CD4-positive, alpha-beta T cell treated with Interleukin-4 for 4 hours (primary cell): ENCODE data around the gene MYO16.
"Not testable (repeated sequence)": the region's sequence is repeated elsewhere in the genome, so short reads cannot be mapped to it uniquely, and the experiment has no call there.

Source experiments
- DNase-seq: peaks from one replicate; pipeline ENCODE4 v3.0.0-alpha.2; 2020

MYO16 gene

DNA sequence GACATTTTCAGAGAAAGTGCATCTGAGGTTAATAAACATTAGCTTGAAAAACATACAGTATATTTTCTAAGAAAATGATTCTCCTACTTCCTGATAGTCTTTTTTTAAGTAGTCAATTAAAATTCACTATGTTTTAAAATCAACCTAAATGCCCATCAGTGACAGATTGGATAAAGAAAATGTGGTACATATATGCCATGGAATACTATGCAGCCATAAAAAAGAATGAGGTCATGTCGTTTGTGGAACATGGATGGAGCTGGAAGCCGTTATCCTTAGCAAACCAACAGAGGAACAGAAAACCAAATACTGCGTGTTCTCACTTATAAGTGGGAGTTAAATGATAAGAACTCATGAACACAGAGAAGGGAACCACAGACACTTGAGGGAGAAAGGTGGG lies 462.8 kb downstream of the MYO16 start:
- not testable (repeated sequence) for DNase-seq

DNA sequence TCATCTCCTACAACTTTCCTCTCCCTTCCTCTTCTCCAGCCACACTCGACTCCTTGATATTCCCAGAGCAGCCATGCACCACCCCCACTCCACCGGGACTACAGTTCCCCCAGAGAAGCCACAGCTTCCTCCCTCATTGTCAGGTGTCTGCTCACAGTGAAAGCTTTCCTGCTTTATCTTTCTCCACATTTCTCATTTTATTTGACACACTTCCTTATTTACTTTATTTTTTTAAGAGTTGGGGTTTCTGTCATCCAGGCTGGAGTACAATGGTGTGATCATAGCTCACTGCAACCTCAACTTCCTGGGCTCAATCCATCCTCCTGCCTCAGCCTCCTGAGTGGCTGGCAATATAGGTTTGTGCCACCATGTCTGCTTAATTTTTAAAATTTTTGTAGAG lies 464.6 kb downstream of the MYO16 start:
- DNase-seq = no peak

DNA sequence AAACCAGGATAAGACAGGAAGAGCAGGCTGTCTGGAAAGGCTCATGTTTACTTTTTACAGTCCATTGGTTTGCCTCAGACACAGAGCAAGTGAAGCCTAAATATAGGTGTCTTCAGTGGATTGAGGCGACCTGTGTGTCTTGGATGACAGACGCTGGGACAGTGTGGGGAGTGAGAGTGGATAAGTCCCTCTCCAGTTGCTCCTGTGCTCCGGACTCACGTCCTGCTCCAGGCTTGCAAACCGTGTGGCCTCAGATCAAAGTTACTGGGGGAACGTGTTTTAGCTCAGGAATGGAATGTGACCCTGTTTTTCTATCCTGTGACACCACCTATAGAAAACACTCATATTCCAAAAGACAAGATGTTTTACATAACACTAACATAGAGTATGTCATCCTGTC lies 465.7 kb downstream of the MYO16 start:
- DNase-seq = no peak

DNA sequence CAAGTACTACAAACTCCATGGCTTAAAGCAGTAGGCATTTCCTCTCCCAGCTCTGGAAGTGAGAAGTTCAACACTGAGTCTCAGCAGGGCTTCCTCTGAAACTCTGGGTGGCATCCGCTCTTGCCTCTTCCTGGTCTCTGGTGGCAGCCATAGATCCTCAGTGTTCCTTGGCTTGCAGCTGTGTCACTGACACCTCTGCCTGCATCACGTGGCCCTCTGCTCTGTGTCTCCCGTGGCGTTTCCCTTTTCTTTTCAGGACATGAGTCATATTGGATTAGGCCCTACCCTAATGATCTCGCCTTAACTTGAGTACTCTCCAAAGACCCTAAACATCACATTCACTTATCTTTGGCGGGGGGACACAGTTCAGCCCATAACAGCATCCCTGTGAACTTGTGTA lies 466.7 kb downstream of the MYO16 start:
- no peak for DNase-seq

DNA sequence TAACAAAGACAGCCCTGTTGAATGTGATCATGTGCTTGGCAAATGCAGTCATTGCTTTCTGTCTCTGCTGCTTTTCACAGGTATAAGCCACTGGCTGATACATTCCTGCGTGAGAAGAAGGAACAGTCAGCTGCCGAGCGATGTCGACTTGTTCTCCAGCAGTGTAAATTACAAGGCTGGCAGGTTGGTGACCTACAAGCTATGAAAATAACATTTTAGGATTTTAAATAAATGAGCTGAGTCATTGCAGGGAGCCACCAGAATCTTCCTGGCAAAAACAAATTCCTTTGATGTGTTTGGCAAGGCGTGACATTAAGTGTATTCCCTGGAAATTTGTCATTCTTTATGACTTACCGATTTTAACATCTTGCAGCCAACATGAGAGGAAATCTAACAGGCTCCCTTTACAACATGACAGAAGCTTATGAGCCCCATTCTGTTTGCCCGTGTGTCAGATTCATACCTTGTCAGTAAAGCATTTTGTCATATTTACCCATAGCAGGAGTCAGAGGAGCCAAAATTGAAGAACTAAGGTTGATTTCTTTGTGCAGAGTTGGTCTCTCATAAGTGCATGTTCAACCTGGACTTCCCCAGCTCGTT lies 471.4 kb downstream of the MYO16 start:
- no peak for DNase-seq

DNA sequence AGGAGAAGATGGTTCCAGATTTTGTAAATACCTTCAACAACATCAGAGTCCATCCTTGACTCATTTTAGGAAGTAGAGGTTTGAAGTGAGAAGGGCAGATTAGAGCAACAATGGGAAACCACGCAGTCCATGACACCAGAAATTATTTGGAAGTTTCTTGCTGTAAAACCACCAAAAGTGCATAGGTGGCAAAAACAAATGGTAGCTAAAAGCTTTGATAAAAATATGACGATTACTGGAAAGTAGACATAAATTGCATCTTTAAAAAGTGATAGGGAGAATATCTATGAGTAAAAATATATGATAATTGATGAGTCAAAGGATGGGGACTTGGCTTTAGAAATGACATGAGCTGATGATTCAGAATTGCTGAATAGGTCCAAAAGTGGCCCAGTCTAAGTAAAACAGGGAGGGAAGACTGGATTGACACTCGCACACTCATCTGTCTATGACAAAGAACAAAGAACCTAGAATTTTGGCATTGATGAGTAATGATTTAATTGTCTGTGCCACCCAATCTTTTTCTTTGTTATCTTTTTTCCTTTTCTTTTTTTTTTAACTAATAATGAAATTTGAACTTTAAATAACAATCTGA lies 472.2 kb downstream of the MYO16 start:
- DNase-seq = no peak

DNA sequence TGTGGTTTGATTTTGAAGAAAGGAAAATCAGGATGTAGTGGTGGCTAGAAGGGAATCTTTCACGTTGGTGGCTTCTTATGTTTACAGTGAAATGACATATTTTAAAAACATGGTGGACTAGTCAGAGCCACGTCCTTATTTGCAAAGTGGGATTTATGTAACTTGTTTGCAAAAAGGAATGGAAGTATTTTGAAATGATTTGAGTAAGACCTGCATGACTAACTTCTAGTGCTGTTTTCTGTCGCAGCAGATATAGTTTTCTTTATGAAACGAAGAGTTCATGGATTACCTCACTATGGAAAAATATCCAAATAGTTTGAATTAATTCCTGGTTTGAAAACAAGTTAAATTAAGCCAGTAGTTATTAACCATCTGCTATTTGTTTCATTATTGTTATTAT lies 476.5 kb downstream of the MYO16 start:
- DNase-seq = no peak

DNA sequence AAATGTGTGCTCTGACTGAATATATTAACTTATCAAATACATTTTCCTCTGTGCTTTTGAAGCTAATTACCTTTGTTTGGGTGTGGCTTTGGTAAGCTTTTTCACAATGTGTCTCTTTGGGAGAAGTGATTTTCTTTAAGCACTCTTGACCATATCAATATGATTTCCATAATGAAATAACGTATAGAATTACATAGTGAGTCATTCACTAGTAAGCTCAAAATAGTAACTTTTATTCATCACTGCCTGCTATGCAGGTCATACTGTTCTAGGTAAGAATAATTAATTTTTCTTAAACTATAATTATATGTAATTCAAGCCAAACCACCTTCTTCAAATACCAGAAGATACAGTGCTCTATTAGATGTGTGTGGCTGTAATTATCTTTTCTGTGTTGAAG lies 480.7 kb downstream of the MYO16 start:
- no peak for DNase-seq

DNA sequence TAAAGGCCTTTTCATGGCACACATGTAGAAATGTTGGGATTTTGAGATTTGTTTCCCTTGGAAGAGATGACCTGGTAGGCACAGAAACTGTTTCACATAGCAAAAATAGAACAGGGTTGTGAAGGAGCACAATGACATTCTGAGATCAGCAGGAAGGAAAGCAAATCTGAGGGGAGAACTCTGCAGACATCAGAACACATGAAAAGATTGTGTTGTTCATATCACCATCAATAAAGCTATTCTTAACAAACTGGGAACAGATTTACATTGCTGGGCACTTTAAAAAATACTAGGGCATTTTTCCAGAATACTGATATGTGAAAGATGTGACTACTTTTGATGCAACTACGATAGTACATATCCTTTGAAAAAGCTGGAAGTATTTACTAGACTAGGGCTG lies 481.7 kb downstream of the MYO16 start:
- DNase-seq = no peak

DNA sequence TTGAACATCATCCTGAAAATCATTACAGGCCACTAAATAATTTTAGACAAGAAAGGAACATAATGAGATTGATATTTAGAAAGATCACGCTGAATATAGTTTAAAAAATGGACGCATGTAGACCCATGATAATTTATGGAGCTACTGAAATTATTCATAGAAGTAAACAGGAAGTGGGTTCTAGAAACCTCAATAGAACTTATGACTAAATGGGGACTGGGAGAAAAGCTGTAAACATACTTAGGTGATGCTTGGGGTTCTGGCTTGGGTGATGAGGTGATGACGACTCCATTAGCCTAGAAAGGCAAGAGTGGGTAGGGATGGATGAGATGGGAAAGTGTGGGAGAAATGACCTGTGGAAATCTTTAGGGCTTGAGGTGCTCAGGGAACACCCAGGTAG lies 484.0 kb downstream of the MYO16 start:
- no peak for DNase-seq

DNA sequence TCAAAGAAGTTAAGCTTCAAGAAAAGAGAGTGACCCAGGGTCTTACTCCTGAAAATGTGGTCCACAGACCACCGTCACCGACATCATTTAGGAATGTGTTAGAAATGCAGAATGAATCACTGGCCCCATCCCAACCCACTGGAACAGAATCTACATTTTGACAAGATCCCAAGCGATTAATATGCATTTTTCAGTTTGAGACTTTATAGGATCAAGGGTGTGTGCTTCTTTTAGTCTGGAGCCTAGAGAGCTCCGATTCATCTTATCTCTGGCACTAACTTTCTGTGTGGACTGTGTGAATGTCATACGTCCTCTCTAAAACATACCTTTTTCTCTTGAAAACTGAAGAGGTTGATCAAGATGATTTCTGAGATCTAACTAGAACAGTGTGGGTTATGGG lies 484.8 kb downstream of the MYO16 start:
- no peak for DNase-seq

DNA sequence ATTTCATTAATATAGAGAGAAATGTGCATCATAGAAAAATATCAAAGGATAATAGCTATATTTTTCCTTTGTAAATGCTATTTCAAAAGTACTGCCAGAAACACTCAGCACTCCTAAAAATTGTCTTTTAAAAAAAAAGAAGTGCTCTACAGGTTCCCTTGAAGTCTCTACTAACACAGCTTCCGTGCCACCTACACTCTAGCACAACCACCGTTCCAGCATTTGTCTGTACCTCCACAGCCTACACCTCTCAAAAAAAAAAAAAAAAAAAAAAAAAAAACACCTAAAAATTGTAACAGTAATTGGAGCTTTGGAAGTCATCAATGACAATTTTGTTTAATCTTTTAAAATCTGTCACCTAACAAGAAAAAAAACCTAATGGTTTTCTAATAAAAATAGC lies 485.6 kb downstream of the MYO16 start:
- DNase-seq = no peak

DNA sequence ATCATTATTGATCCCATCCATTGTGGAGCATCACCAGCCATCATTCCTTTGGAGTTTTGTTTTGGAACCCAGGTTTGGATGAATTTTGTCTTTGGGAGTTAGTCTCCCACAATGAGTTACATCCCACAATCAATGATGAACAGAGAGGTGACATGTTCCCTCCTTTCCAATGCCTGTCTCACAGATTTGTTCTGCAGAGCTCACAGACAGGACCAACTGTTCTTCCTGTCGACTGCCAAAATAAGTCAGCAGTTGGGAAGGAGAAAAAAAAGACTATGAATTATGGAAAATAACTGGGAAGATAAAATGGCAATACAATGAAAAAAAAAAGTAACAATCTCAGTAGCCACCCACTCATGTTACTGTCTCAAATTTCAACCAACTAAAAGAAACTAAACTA lies 489.1 kb downstream of the MYO16 start:
- DNase-seq = no peak

DNA sequence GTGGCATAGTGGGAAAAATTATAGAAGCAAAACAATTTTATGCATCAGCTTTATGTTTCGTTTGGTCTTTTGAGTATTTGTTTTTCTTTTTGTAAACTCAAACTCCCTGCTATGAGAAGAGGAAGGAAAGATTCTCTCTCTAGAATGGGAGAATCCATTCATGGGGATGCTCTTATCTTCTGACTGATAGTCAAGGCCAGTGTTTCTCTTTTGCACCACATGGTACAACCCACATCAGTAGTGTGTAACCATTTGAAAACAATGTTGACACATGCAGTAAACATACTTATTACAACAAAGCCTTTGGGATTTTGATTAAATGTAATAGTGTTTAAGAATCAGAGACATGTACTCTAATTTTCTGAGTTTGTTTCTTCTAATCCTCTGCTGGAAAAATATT lies 490.5 kb downstream of the MYO16 start:
- DNase-seq = no peak

DNA sequence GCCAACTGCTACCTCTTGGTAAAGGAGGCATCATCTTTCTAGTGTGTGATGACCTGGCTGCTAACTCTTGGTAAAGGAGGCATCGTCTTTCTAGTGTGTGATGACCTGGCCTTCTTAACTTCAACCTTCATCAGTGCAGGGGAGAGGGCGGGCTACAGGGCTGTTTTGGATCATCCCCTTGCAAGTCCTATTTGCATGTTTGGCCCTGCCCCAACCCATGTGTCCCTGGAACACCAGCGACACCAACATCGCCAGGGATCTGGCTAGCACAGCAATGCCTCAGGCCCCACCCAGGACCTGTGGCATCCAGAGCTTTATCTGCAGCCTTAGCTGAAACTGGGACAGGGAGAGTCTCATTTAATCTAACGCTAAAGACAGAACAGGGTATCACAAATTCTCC lies 492.4 kb downstream of the MYO16 start:
- DNase-seq = no peak

DNA sequence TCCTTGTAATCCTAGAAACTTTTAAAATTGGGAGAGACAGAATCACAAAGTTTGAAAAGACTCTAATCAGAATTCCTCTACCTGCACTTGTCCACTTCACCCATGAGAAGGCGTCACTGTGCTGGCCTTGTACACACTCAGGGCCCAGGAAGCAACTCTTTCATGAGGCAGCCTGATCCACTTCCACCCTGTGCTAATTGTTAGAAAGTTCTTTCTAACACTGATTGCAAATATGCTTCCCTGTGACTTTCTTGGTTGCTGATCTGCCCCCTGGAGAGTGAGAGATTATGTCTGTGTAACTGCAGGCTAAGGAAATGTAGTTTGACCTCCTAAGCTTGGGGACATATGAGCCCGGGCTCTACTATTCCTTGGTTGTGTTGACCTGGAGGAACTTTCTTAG lies 494.6 kb downstream of the MYO16 start:
- DNase-seq = no peak

DNA sequence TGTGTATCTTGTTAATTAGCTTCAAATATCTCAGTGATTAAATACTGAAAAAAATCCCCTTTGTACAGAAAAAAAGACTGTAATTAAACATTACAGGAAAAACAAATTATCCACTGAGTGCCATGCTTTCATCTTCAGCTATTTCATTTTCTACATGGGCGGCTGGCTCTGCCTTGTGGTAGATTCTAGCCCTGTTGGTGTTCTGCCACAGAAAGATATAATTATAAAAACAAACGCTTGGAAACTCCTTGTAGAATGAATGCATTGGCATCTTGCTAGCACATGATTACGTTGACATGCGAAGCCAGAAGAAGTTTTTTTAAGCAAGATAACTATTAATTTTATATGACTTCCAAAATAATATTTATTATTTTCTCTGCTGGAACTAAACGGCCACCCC lies 496.8 kb downstream of the MYO16 start:
- no peak for DNase-seq

DNA sequence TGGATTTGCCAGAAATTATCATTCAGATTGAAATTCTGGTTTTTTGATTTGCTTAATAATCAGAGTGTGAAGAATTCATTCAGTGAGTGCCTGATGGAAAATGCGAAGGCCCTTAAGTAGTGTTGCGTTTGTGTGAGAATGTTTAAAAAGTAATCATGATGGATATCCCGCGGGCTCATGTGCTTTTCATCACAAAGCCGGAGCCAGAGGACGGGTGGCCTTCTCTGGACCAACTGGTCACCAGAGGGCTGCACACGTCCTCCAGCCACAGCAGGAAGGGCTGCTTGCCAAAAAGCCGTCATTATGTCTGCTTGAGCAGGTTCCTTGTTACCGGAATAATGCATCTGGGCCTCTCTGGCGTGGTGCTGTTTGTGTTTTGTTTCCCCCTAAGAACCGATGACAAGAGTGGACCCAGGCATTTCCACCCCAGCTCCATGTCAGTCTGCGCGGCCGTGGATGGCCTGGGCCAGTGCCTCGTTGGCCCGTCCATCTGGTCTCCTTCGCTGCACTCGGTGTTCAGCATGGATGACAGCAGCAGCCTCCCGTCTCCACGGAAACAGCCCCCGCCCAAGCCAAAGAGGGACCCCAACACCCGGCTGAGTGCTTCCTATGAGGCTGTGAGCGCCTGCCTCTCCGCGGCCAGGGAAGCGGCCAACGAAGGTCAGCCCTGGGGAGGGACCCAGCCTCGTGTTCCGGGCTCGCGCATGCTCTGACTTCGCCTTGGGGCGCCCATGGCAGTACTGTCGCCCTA lies 497.7 kb downstream of the MYO16 start:
- no peak for DNase-seq

DNA sequence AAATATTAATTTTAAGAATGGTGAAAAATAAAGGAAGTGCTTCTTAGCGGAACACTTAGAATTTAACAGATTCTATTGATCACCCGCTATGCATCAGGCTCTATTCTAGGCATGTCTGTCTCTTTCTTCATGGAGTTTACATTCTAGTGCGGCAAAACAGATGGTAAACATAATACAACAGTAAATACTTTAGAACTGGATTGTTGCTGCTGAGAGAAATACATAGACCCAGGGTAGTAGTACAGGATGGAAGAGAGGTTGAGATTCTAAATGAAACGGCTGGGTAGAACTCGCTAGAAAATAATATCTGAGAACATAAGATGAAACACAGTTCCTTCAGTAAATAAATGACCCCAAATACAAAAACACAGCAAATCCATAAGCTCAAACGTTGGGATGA lies 498.7 kb downstream of the MYO16 start:
- DNase-seq = no peak

DNA sequence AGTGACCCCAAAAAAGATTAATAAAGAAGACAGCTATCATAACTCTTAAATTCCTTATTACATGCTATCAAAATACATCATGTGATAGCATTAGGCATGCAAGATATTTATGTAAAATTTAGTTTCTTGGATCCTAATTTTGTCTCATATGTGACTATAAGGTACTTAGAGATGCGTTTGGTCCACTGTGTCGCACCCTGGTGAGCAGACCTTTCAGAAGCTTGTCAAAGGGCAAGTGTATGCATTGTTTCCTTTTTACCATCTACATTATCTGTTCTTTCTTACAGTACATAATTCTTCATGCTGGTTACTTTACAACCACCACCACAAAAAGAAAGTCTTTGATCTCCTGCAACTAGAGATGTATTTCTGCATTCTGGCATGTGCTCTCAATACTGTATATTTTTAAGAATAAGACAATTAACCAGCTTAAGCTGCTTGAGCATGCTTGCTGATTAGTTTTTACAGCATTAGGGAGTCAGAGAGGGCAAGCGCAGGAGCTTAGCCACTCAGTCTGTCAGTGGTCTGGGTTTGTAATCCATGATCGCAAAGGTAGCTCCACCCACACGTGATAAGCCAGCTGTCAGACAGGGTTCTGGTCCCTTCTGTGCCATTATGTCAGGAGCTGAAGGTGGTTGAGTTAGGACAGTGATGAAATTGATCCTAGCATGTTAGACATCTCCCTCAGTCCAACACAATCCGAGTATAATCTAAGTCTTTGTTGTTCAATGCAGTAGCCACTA lies 500.9 kb downstream of the MYO16 start:
- DNase-seq = no peak

DNA sequence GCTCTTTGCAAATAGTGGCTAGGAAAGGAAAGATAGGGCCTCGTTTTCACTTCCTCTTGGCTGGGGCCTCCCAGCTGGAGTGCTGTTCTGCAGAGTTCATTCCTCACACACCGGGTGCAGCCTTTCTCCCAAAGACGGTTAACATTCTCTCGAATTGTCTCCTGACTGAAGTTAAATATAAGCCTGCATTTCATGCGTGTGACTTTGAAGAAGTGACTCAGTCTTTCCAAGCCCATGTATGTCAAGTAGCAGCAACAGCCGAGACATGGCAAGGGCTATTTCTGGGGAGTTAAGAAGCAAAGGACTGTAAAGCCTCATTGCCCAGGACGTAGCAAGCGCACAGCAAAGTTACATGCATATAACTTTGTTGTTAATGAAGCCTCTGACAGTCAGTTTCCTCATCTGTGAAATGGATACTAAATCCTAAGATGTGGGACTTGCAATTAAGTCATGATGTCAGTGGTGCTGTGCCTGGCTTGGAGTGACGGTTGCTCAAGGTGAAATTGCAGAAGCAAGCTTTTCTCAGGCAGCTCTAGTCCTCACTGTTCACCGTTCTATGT lies 502.4 kb downstream of the MYO16 start:
- DNase-seq = no peak

DNA sequence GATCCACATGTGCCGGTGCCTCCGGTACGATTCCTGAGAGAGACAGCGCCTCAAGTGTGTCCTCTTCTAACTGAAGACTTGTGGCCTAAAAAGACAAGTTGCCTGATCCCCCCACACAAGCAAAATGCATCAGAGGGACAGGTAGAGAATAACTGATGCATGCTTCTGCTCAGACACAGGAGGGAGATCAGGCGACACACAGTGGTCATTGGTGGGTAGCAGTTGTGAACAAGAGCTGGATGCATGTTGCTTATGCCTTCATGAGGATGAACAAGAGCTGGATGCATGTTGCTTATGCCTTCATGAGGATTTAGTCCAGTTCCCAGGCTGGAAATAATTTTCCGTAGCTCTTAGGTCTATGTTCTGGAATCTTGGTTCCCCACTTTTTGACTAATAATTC lies 505.6 kb downstream of the MYO16 start:
- no peak for DNase-seq

DNA sequence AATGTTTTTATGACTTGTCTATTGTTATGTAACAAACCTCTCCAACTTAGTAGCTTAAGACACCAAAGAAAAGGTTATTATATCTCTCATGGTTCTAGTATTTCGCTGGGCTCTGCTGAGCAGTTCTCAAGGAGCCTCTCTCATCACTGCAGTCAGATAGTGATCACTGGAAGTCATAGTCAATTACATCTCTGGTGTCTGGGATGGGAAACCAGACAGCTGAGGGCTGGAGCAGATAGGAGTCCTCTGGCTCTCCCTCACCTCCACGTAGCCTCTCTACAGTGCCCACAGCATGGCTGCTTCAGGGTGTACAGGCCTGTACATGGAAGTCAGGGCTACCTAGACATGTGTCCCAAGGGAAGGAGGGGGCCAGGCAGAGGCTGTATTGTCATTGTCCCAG lies 507.5 kb downstream of the MYO16 start:
- DNase-seq = no peak

DNA sequence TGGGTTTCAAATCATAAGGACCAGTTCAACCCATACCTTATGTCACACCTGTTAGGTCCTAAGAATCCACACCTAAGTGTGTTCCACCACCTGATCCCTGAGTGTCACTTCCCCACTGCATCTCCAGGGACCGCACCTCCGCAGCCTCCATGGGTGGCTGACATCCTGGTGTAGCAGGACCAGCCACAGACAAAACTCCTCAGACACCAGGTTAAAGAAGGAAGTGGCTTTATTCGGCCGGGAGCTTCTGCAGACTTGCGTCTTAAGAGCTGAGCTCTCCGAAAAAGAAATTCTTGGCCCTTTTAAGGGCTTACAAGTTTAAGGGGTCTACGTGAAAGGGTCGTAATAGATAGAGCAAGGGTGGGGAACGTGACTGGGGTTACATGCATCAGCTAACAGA lies 509.9 kb downstream of the MYO16 start:
- no peak for DNase-seq
